Heart right ventricle (tissue), 16 donors: ENCODE results near the gene LGR6. TPM values are rescaled to one million over a fixed set of nuclear protein-coding genes. Genes with fewer than 3 reads are reported as not detected.

ENCODE experiments used
- ATAC-seq, 8 donors: fragments of 200-7000 bp; cut with Tn5 transposase; one replicate each; pipeline ENCODE4 v1.9.1; 2020; ENCODE audit warnings: mild to moderate bottlenecking in 8 of 8, moderate library complexity in 8 of 8, moderate number of reproducible peaks in 1 of 8
- DNase-seq, 2 donors: peaks; one replicate each; pipeline ENCODE4 v3.0.0-alpha.2; 2020
- H3K27ac ChIP-seq, 10 donors: fragments of 200-600 bp; sonication (generic) in 2 of 10; one replicate each; pipeline versions ENCODE4 v1.5.0 to v1.8.0; 2020 to 2022; ENCODE audit warnings: mild to moderate bottlenecking in 3 of 10
- H3K27me3 ChIP-seq, 7 donors: fragments of 200-600 bp; one replicate each; pipeline ENCODE4 v1.8.0; 2021 to 2022; ENCODE audit warnings: mild to moderate bottlenecking in 2 of 7
- H3K36me3 ChIP-seq, 9 donors: fragments of 200-600 bp; sonication (generic) in 1 of 9; one replicate each; pipeline versions ENCODE4 v1.5.0 to v1.8.0; 2020 to 2022; ENCODE audit warnings: mild to moderate bottlenecking in 2 of 9
- H3K4me1 ChIP-seq, 9 donors: fragments of 200-600 bp; sonication (generic) in 1 of 9; one replicate each; pipeline versions ENCODE4 v1.5.0 to v1.8.0; 2020 to 2022; ENCODE audit warnings: mild to moderate bottlenecking in 4 of 9
- H3K4me3 ChIP-seq, 10 donors: fragments of 200-600 bp; sonication (generic) in 2 of 10; one replicate each; pipeline versions ENCODE4 v1.5.0 to v1.8.0; 2020 to 2022; ENCODE audit warnings: mild to moderate bottlenecking in 7 of 10, moderate library complexity in 2 of 10
- H3K9me3 ChIP-seq, 11 donors: fragments of 200-600 bp in 10 of 11; sonication (generic) in 2 of 11; one replicate each; pipeline versions ENCODE4 v1.5.0 to v1.8.0; 2013 to 2022; ENCODE audit warnings: mild to moderate bottlenecking in 2 of 11, control low read depth in 1 of 11, moderate library complexity in 1 of 11
- WGBS, 2 donors: extraction: QIAGEN DNeasy Blood & Tissue Kit; methylation state at CpG; one replicate each; pipeline ENCODE4 v1.1.7; 2013; ENCODE audit warnings: inconsistent platforms in 1 of 2; 5-methylcytosine and 5-hydroxymethylcytosine counted together
- intact Hi-C, 10 donors: fragments of 100-400 bp; cut with DNase I; formaldehyde crosslinking; loops; one replicate each; pipeline versions ENCODE4 v1.11.1 to v1.14.2; 2022
- polyA plus RNA-seq, 2 donors: library from polyadenylated mRNA; stranded (reverse); fragments of 200-250 nt; gene quantifications; one replicate each; pipeline ENCODE4 v1.2.3, GENCODE V29; 2013
- total RNA-seq, 10 donors: library from RNA; stranded (reverse); fragmentation: NEBNext Ultra II Directional in 3 of 10; extraction: Animal tissue kit (Norgen Biotek cat#: 25700) in 3 of 10; gene quantifications; one replicate each; pipeline versions ENCODE4 v1.2.1 to v1.2.4, GENCODE V29; 2021 to 2023
- TF ChIP-seq, protein P1 (sequence below), 9 donors: fragments of 200-600 bp; sonication (generic) in 2 of 9; IDR thresholded peaks; one replicate each; pipeline versions ENCODE4 v1.5.0 to v1.8.0; 2021 to 2022; ENCODE audit warnings: antibody characterized with exemption in 9 of 9, mild to moderate bottlenecking in 5 of 9, moderate library complexity in 1 of 9
- donor health status: Arrhythmogenic right ventricular cardiomyopathy.
- donor health status: ischemic (EF 13 %, LVEDD 7.1; RV severe dilation, severe dysfunction).
- donor health status: healthy with polysubstance abuse.
- donor health status: DM: no; HTN: yes; CAD: no.
- donor health status: DM: no; HTN: no; CAD: no.
- donor health status: ischemic (EF 25% LVEDD 6.9; RV normal size, moderate dysfunction).
- donor health status: ischemic (EF 25% LVEDD 5.7; RV mildly dilated, moderate dysfunction).
- donor health status: healthy.
- donor health status: DM: yes; HTN: yes; CAD: no.
- donor health status: Ischemic cardiomyopathy.
- donor health status: ischemic (EF 35%, LVEDD 5.7; RV mildly dilated, moderate dysfunction).
- donor health status: nonischemic (EF 11% LVEDD 7.7; RV severe dilation, severe dysfunction).
- donor health status: DM: yes; HTN: yes; CAD: no.
- donor health status: PGD.
- donor health status: ischemic (EF 29% LVEDD 5.4; RV normal size, mild dysfunction).
- donor health status: nonischemic (EF 23%, LVEDD 6.1; RV moderate dilation, normal function).

The LGR6 gene
- total and polyA plus RNA-seq, 12 donors = 0.19 to 13.5 (median 2.2) TPM

DNA sequence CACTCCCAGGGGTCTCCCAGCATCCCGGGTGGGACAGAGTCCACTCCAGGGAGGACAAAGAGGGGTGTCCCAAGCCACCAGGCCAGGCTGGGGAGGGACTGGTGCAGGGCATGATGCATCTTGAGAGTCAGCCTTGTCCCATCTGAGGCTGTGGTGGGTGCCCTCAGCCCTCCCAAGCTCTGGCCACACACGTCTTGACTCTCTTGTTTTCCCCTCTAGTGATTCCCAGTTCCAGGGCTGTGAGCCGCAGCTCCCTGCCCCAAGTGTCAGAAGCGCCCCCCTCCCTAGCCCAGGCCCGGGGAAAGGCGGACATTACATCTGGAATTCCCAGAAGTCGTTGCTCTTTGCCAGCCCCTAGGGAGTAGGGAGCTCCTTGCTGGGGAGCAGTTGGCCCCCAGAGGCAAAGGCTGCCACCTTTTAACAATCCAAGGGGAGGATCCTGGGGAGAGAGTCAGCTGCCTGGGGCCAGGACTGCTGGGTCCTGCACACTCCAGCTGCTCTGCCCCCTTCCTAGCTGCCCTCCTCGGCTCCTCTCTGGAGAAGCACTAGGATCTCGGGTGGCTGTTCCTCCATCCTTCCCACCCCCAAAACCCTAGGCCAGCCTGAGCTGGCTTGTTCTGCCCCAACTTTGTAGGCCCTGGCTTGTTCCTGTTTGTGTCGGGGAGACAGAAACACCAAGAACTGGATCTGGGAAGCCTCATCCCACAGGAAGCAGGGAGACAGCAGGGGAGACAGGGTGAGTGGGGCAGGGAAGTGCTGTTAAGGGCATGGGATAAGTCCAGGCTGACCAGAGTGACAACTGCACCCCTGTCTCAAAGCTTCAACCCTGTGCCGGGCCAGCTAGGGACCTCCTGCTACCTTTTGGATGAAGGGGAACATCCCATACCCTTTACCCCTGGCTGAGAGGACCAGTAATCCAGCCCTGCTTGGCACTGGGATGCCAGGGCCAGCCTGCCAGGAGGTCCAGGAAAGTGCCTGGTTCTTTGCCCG, 30.0 kb upstream of the LGR6 start:
- WGBS, 2 donors = 76 to 77% methylated on average over 12 of the region's 12 CpGs
- H3K27ac ChIP-seq = peak overlapping the region in 1 of 10 donors; percentile 93
- no peaks in the 10 kb centered on the region for H3K27me3 ChIP-seq
- no peaks in the 10 kb centered on the region for H3K9me3 ChIP-seq
- H3K36me3 ChIP-seq = no peaks in the 10 kb centered on the region
- TF ChIP-seq, protein P1, sequence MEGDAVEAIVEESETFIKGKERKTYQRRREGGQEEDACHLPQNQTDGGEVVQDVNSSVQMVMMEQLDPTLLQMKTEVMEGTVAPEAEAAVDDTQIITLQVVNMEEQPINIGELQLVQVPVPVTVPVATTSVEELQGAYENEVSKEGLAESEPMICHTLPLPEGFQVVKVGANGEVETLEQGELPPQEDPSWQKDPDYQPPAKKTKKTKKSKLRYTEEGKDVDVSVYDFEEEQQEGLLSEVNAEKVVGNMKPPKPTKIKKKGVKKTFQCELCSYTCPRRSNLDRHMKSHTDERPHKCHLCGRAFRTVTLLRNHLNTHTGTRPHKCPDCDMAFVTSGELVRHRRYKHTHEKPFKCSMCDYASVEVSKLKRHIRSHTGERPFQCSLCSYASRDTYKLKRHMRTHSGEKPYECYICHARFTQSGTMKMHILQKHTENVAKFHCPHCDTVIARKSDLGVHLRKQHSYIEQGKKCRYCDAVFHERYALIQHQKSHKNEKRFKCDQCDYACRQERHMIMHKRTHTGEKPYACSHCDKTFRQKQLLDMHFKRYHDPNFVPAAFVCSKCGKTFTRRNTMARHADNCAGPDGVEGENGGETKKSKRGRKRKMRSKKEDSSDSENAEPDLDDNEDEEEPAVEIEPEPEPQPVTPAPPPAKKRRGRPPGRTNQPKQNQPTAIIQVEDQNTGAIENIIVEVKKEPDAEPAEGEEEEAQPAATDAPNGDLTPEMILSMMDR (IDR thresholded peaks at IDR 0.05) = no peak
- H3K4me1 ChIP-seq = peaks cover 0 to 47% (median 0%) of the 10 kb centered on the region in 9 donors
- intact Hi-C loops = no loop called here
- ATAC-seq = no peak
- no peak for DNase-seq
- no peak overlapping the region for H3K4me3 ChIP-seq

DNA sequence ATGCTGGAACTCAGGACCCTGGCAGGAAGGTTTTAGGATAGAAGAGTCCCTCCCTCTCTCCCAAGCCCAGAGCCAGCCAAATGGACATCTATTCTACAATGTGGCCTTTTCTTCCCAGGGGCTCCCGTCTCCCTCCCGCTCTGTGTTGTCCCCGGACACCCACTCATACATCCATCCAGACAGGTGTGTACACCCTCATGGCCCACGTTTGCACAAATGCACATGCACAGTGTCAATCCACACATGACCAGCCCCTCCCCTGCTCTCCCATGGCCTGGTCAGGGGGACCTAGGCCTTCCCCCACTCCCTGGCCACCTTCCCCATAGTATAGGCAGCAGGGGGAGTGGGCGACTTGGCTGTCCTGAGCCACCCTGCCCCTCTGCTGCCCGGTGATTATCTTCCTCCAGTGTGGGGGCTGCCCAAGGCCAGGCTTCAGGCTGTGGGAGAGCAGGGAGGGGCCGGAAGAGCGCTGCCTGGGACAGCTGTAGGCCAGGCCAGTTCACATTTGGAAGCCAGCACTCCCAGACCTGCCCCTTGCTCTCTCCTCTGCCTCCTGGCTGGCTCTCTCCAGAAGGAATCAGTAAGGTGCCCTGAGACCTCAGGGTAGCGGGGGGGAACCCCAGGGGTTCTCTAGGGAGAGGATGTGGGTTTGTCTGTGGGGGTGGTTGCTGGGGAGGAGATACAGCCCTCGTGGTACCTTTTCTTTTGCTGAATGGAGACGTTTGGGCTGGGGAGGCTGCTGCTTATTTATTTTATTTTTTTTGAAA, 29.1 kb upstream of the LGR6 start:
- Histone ChIP-seq H3K4me1 (peaks cover 0 to 39% (median 0%) of the 10 kb centered on the region in 9 donors), H3K27ac (peak overlapping the region in 1 of 10 donors; percentile 56), H3K27me3 (no peaks in the 10 kb centered on the region), H3K9me3 (no peaks in the 10 kb centered on the region), H3K36me3 (no peaks in the 10 kb centered on the region), H3K4me3 (no peak overlapping the region)
- TF ChIP-seq, protein P1 (IDR thresholded peaks at IDR 0.05) = no peak
- no peak for DNase-seq
- intact Hi-C loops = no loop called here
- peak in 1 of 8 donors; percentile 9 for ATAC-seq
- WGBS, 2 donors = 79 to 80% methylated on average over 11 of the region's 11 CpGs

GRCh38 chr1:202165267-202165941, 28.2 kb upstream of the LGR6 start:
- H3K27ac ChIP-seq = peak overlapping the region in 1 of 10 donors; percentile 56
- intact Hi-C loops = no loop called here

More at GRCh38 chr1:202165267-202165941, 28.2 kb upstream of the LGR6 start:
- H3K36me3 ChIP-seq = no peaks in the 10 kb centered on the region
- no peaks in the 10 kb centered on the region for H3K27me3 ChIP-seq
- no peak for DNase-seq
- no peak for ATAC-seq
- TF ChIP-seq, protein P1 (IDR thresholded peaks at IDR 0.05) = no peak
- H3K4me1 ChIP-seq = peaks cover 0 to 33% (median 0%) of the 10 kb centered on the region in 9 donors
- 85% methylated on average over 20 of the region's 20 CpGs for WGBS, 2 donors
- no peak overlapping the region for H3K4me3 ChIP-seq
- H3K9me3 ChIP-seq = no peaks in the 10 kb centered on the region
